Activated T-helper 2 cell treated with anti-CD3 and anti-CD28 coated beads, Interferon-gamma antibody, Interleukin-2, Interleukin-4, amounts not matched to agents 10 μg/mL and 5 μg/mL and 100 μg/mL, durations not matched to agents 14 hours and 24 hours and 36 hours (primary cell): ENCODE results near the gene ATAD3B. TPM values are rescaled to one million over a fixed set of nuclear protein-coding genes. Genes with fewer than 3 reads are reported as not detected.
A peak's percentile ranks its signal among the peaks of the same experiment; 100 is the strongest.

ENCODE experiments used
- DNase-seq: peaks from one replicate; pipeline ENCODE4 v3.0.0; 2021; ENCODE audit warnings: low spot score
- H3K27ac Mint-ChIP-seq: one replicate; pipeline ENCODE4 v1.8.0; 2021; ENCODE audit warnings: mixed read lengths
- H3K27me3 Mint-ChIP-seq: one replicate; pipeline ENCODE4 v1.8.0; 2021; ENCODE audit warnings: low read depth, mixed read lengths
- H3K36me3 Mint-ChIP-seq: one replicate; pipeline ENCODE4 v1.8.0; 2021; ENCODE audit warnings: low read depth, mixed read lengths
- H3K4me1 Mint-ChIP-seq: one replicate; pipeline ENCODE4 v1.8.0; 2021; ENCODE audit warnings: low read depth, mixed read lengths
- H3K4me3 Mint-ChIP-seq: one replicate; pipeline ENCODE4 v1.8.0; 2021; ENCODE audit warnings: low read depth, mild to moderate bottlenecking, moderate library complexity, mixed read lengths
- H3K9me3 Mint-ChIP-seq: one replicate; pipeline ENCODE4 v1.8.0; 2021; ENCODE audit warnings: mixed read lengths
- intact Hi-C: fragments of 100-400 bp; cut with micrococcal nuclease; formaldehyde crosslinking; loops from one replicate; pipeline ENCODE4 v1.15.1; 2023
- total RNA-seq: library from RNA; stranded (reverse); gene quantifications from 2 replicates; pipeline ENCODE4 v1.2.3, GENCODE V29; 2022

ATAD3B gene
- total RNA-seq, 1 donor from 2014 or later = 68.0 TPM

DNA sequence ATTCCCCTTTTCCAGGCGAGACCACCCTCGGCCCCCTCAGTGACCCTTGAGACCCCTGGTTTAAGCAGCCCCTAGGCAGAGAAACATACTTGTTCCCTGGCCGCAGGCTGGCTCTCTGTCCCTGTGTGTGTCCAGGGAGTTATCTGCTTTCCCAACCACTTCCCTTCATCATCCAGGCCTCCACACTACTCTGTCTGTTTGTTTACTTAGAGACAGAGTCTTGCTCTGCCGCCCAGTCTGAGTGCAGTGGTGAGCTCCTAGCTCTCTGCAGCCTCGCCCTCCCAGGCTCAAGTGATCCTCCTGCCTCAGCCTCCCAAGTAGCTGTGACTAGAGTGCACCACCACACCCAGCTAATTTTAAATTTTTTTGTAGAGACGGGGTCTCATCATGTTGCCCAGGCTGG is 41.9 kb upstream of the ATAD3B start:
- intact Hi-C loops = no loop called here
- no peaks in the 10 kb centered on the region for H3K4me1 Mint-ChIP-seq
- H3K27ac Mint-ChIP-seq = no peak overlapping the region
- H3K9me3 Mint-ChIP-seq = no peaks in the 10 kb centered on the region
- H3K4me3 Mint-ChIP-seq = no peak overlapping the region
- no peaks in the 10 kb centered on the region for H3K36me3 Mint-ChIP-seq
- peaks cover 20% of the 10 kb centered on the region for H3K27me3 Mint-ChIP-seq
- DNase-seq = no peak

DNA sequence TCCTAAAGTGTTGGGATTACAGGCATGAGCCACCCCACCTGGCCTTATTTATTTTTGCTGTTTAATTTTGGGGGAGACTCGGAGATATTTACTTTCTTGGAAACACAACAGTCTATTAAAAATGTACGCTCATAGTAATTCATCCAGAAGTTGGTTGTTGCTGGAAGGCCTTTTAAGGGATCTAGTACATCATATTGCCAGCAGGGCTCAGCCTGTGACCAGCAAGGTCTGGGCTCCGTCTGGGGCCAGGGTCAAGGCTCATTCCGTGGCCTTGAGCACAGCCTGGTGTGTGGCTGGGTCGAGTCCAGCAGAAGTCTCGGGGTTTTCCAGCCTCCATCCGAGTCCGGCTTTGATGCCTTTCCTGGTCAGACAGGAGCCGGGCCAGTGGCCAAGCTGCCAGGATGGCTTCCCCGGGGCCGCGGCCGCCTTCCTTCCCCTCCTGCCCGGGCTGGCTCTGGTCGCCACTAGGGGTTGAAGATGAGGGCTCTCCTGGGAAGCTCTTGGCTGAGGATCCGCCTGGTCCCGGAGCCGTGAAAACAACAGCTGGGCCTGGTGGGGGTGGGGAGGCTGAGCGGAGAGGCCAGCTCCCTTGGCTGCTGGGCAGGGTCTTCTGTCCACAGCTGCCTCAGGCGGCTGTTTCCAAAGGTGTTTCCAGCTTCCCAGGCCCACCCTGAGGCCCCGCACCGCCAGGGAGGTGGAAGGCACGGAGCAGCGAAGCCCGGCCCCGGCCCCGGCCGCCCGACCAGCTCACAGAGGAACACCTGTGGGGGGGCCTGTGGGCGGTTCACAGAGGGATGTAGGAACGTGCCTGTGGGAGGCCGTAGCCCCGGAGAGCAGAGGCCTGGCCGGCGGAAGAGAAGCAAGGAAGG is 41.2 kb upstream of the ATAD3B start:
- H3K9me3 Mint-ChIP-seq = no peaks in the 10 kb centered on the region
- no peak overlapping the region for H3K27ac Mint-ChIP-seq
- H3K4me3 Mint-ChIP-seq = no peak overlapping the region
- no peak for DNase-seq
- peaks cover 19% of the 10 kb centered on the region for H3K27me3 Mint-ChIP-seq
- intact Hi-C loops = no loop called here
- no peaks in the 10 kb centered on the region for H3K36me3 Mint-ChIP-seq
- peaks cover 2% of the 10 kb centered on the region for H3K4me1 Mint-ChIP-seq

DNA sequence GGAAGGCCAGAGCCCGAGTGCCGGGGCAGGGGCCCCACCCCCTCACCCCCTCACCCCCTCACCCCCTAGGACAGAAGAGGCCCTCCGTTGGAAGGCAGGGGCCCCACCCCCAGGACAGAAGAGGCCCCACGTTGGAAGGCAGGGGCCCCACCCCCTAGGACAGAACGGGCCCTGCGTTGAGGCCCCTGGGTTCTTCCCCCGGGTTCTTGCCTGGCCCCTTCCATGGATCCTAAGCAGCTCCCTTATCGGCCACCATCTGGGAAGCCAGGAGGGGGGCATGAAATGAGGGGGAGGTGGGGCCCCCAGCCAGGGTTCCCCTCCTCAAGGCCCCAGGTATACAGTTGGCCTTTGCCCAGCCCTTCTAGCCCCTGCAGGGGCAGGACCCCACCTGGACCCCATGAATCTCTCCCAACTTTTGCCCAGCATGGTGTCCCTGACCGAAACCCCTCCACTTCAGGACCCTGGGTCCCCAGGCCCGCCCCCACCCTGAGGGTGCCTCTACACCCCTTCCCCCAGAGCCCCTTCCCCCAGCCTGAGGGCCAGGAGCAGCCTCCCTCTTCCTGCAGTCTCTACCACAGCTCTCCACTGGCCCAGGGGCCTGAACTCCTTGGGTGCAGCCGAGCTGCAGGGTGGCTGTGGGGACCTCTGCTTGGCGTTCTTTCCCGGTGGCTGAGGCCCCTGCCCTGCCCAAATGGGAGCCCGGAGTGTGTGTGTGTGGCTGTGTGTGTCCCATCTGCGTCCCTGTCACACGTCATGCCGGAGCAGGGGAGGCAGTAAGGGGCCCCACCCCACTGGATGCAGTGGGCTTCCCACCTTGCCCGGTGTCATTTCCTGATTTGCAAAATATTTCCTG is 40.3 kb upstream of the ATAD3B start:
- intact Hi-C loops = no loop called here
- peaks cover 17% of the 10 kb centered on the region for H3K27me3 Mint-ChIP-seq
- H3K4me1 Mint-ChIP-seq = peaks cover 2% of the 10 kb centered on the region
- H3K27ac Mint-ChIP-seq = no peak overlapping the region
- DNase-seq = no peak
- H3K4me3 Mint-ChIP-seq = no peak overlapping the region
- H3K36me3 Mint-ChIP-seq = no peaks in the 10 kb centered on the region
- H3K9me3 Mint-ChIP-seq = no peaks in the 10 kb centered on the region

DNA sequence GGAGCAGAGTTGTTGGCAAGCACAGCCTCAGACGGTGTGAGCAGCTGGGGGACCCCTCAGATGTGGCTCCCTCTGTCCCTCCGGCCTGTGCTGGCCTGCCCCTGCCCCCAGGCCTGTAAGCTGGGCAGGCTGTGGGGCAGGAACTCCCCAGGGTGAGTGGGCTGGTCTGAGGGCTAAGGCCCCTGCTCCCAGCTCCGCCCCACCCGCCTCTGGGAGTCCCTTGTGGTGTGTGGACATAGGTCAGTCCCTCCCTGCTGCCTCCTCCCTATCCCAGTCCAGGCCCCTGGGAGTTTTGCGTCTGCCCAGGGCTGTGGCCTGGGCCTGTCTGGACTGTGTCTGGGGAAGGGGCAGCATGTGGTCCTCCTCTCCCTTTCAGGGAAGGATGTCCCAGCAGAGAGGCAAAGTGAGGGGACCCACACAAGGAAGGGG is 39.7 kb upstream of the ATAD3B start:
- Mint-ChIP-seq H3K27me3 (peaks cover 20% of the 10 kb centered on the region), H3K4me3 (no peak overlapping the region), H3K4me1 (peaks cover 2% of the 10 kb centered on the region), H3K36me3 (no peaks in the 10 kb centered on the region), H3K27ac (no peak overlapping the region), H3K9me3 (no peaks in the 10 kb centered on the region)
- DNase-seq = no peak
- intact Hi-C loops = no loop called here

DNA sequence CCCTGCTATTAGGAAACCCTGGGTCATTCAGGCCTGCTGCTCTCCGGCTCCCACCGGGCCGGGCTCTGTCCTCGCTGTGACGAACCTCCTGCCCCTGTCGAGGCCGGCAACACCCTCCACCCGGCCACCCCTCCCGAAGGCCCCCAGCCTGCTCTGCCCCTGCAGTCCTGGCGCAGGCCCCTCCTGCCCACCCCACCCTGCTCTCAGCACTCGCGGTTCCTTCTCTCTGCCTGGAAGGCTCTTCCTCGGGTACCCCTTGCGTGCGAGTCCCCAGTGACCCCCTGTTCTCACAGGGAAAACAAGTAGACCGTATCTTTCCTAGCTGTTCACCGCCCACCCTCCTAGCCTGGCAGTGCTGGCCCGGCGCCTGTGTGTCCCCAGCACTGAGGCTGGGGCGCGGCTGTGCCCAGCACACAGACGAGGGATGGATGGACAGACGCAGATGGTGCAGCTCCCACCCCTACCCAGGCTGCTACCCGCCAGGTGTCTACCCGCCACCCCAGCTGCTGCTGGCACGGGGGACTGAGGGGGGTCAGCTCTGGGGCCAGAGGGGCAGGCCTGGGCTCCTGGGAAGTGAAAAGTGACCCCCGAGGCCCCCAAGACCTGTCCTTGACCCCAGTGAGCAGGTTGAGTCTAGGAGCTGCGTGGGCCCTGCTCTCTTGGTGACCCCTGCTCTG is 39.2 kb upstream of the ATAD3B start:
- Mint-ChIP-seq H3K4me3 (no peak overlapping the region), H3K36me3 (no peaks in the 10 kb centered on the region), H3K4me1 (peaks cover 2% of the 10 kb centered on the region), H3K9me3 (no peaks in the 10 kb centered on the region), H3K27ac (no peak overlapping the region), H3K27me3 (peaks cover 20% of the 10 kb centered on the region)
- intact Hi-C loops = no loop called here
- DNase-seq = no peak

DNA sequence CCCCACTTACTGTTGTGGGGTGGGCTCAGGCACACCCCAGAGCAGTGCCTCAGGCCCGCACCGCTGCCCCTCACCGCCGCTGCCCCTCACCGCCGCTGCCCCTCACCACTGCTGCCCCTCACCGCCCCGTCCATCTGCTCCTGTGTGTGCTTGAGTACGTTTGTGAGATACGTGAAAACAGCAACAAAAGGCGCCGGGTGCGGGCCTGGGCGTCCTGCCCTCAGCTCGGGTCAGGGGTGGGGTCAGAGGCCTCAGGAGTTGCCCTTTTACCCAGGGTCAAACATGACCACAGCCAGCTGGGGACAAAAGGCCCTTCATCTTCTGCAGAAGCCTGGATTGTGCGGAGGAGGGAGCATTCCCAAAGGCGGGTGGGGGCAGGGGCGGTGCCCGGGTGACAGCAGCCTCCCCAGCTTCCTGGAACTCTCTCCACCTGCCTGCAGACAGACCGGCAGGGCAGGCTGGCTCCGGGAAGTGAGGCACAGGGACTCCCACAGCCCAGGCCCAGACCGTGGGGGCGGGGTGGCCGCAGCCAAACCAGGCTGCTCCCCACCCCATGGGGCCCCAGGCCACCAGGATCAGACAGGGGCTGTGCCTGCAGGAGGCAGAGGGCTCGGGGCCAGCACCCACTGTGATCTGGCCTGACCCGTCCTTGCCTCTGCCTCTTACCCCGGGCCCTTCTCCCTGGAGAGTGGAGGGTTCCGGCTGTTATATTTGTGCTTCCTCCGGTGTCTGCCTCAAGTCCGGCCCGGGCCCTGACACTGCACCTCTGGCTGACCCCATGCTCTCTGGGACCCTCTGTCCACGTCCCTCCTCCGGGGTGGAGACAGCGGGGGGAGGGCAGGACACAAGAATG is 38.4 kb upstream of the ATAD3B start:
- no peaks in the 10 kb centered on the region for H3K36me3 Mint-ChIP-seq

DNA sequence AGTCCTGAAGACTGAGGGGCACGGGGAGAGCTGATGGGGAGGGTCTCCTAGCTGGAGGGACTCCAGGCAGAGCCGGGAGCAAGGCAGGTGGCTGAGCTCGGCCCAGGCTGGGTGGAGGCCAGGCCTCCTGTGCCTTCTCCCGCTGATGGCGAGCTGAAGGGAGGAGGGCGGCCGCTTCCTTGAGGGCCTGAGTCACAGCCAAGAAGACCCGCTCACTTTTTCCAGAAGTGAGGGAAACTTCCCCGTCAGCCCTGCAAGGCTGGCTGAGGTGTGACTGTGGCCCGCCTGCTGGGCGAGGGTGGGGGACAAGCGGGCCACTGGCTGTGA is 37.8 kb upstream of the ATAD3B start:
- intact Hi-C loops = no loop called here
- no peaks in the 10 kb centered on the region for H3K9me3 Mint-ChIP-seq
- H3K4me3 Mint-ChIP-seq = no peak overlapping the region
- peaks cover 2% of the 10 kb centered on the region for H3K4me1 Mint-ChIP-seq
- no peak for DNase-seq
- no peak overlapping the region for H3K27ac Mint-ChIP-seq
- H3K27me3 Mint-ChIP-seq = peaks cover 15% of the 10 kb centered on the region
- no peaks in the 10 kb centered on the region for H3K36me3 Mint-ChIP-seq

More for the DNA sequence above, 38.4 kb upstream of the ATAD3B start:
- intact Hi-C loops = no loop called here
- Mint-ChIP-seq H3K4me3 (no peak overlapping the region), H3K9me3 (no peaks in the 10 kb centered on the region), H3K27ac (no peak overlapping the region), H3K27me3 (peaks cover 20% of the 10 kb centered on the region), H3K4me1 (peaks cover 2% of the 10 kb centered on the region)
- DNase-seq = no peak

DNA sequence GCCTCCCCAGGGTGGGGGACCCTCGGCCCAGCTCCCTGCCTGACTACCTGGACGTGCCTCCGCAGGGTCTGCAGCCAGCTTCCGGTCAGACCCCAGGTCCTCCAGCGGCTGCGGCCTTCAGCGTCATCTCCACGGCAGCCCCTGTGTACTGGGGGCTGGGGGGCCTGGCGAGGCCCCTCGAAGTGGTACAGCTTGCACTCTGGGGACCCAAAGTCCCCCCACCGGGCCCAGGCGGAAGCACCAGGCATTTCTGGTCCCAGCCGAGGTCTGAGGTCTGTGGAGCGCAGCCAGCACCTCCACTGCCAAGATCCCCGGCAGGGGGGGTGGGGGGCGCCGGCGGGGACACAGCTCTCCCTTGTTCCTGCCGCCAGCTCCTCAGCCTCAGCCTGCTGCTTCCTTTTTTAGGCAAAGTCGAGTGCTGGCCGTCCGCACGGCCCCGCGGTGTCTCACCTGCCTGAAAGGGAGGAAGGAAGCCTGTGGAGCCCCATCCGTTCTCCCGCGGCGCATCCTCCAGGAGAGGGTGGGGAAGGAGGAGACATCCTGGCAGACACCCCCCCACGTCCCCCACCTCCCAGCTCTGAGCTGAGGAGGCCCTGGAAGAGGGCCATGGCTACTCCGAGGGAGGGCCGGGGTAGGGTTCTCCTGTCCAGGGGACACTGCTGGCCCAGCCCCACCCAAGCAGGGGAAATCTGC is 37.3 kb upstream of the ATAD3B start:
- no peak overlapping the region for H3K27ac Mint-ChIP-seq
- intact Hi-C loops = no loop called here
- DNase-seq = no peak

DNA sequence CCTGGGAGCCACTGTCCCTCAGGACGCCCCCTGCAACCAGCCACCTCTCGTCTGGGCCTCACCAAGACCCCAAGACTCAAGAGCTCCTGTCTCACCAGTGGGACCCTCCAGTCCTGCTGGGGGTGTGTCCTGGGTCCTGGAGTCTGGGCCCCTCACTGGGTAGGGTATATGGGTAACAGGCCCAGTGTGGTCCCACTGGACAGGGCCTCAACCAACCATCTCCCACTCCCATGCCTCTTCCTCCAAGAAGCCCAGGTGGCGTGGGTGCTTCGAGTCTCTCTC is 36.8 kb upstream of the ATAD3B start:
- no peak overlapping the region for H3K4me3 Mint-ChIP-seq
- intact Hi-C loops = no loop called here

More for the DNA sequence above, 37.3 kb upstream of the ATAD3B start:
- H3K4me1 Mint-ChIP-seq = peaks cover 2% of the 10 kb centered on the region
- H3K4me3 Mint-ChIP-seq = no peak overlapping the region
- no peaks in the 10 kb centered on the region for H3K36me3 Mint-ChIP-seq
- H3K9me3 Mint-ChIP-seq = no peaks in the 10 kb centered on the region
- H3K27me3 Mint-ChIP-seq = peaks cover 15% of the 10 kb centered on the region

DNA sequence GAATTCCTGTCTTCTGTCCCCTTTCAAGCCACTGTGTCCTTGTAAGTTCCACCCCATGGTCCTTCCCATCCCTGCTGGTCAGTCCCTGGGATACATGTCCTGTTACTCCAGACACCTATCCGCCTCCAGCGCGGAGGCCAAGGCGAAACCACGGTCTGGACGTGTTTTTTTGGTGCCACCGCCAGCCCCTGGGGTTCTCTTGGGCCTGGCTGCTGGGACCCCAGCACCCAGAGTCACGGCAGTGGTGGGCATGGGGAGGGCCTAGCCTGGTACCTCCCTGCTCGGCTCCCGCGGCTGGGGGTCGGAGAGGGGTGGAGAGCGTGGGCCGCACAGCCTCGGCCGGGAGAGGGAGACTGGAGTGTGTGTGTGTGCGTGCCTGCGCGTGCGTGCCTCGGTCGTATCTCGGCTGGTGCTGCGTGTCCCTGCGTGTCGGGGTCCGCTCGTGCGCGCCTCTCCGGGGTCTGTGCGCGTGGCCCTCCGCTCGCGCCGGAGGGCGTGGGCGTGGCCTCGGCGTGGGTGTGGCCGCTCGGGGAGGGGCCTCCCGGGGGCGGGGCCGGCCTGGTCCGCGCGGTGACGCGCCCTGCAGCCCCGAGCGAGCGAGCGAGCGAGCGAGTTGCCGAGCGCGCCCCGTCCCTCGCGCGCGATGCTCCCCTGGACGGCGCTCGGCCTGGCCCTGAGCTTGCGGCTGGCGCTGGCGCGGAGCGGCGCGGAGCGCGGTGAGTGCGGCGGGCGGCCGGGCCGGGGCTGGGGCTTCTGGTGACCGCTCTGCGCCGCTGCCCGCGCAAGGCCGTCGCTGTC is 36.3 kb upstream of the ATAD3B start, which contains the start of gene VWA1:
Gene VWA1 (plus strand): TSS at position 585 of the 798 bp plus-strand sequence. CDS start 59 bp downstream, at position 644.
- intact Hi-C loops = no loop called here

More for the DNA sequence above, 36.8 kb upstream of the ATAD3B start:
- DNase-seq = no peak
- peaks cover 11% of the 10 kb centered on the region for H3K27me3 Mint-ChIP-seq
- H3K36me3 Mint-ChIP-seq = no peaks in the 10 kb centered on the region
- peaks cover 2% of the 10 kb centered on the region for H3K4me1 Mint-ChIP-seq
- H3K9me3 Mint-ChIP-seq = no peaks in the 10 kb centered on the region
- H3K27ac Mint-ChIP-seq = no peak overlapping the region

DNA sequence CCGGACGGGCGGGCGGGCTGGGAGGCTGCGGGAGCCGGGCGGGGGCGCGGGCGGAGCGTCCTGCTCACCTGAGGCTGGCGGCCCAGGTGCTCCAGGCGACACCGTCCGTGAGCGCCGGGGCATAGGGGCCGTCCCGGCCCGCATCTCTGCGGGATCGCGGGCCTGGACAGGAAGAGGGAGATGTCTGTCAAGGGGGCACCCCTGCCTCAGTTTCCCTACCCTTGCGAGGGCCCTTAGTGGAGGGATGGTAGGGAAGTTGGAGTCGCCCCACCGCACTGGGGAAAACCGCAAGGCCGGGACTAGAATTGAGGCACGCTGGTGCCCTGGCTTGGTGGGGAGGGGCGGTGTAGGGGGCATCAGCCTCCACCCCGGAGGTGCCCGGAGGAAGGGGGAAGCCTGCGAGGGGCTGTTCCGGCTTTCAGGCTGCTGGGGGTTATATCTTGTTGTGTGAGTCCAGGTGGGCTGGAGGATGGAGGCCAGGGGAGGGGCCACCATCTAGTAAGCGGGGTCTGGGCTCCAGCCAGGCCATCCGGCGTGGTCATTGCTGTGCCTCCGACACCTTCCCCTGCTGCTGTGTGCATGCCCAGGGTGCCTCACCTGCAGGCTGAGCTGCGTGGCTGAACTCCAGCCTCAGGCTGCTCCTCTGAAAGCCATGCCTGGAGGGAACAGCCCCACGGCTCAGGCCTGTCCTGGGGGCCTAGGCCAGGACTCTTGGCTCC is 35.5 kb upstream of the ATAD3B start:
- peaks cover 2% of the 10 kb centered on the region for H3K4me1 Mint-ChIP-seq

More for the DNA sequence above, 36.3 kb upstream of the ATAD3B start, which contains the start of gene VWA1:
- no peaks in the 10 kb centered on the region for H3K9me3 Mint-ChIP-seq
- DNase-seq = peak; percentile 68
- H3K27me3 Mint-ChIP-seq = peaks cover 7% of the 10 kb centered on the region
- H3K4me1 Mint-ChIP-seq = peaks cover 2% of the 10 kb centered on the region
- peak within 1 kb of the TSS; percentile 51 for H3K4me3 Mint-ChIP-seq
- H3K27ac Mint-ChIP-seq = no peak within 1 kb of the TSS
- no peaks in the 10 kb centered on the region for H3K36me3 Mint-ChIP-seq

More for the DNA sequence above, 35.5 kb upstream of the ATAD3B start:
- intact Hi-C loops = no loop called here
- DNase-seq = no peak
- H3K4me3 Mint-ChIP-seq = peak overlapping the region; percentile 51
- no peak overlapping the region for H3K27ac Mint-ChIP-seq
- H3K36me3 Mint-ChIP-seq = no peaks in the 10 kb centered on the region
- H3K9me3 Mint-ChIP-seq = no peaks in the 10 kb centered on the region
- peaks cover 7% of the 10 kb centered on the region for H3K27me3 Mint-ChIP-seq
